ENCODE measurements around the gene DLX3.
A peak's percentile ranks its signal among the peaks of the same experiment; 100 is the strongest.

DLX3 gene

DNA sequence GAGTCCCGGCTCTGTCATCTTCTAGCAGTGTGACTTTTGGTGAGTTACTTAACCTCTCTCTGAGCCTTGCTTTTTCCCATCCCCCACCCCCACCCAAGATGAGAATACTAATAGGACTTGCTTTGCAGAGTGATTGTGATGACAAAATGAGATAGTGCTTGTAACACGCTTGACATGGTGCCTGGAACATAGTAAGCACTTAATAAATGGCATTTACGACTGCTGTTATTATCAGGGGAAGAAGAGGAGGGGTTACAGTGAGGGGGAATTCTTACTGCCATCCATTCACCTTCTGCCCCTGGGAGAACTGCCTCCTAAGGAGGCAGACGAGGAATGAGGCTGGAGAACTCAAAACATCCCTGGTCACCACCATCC lies 18.2 kb downstream of the DLX3 start:
- Histone ChIP-seq H3K4me3 (ENCODE audit: low read depth, low read length) (no peak overlapping the region), H3K36me3 (ENCODE audit: control insufficient read depth, insufficient read depth, low read length) (no peaks in the 10 kb centered on the region), H3K9me3 (ENCODE audit: control insufficient read depth, insufficient read depth, low read length) (no peaks in the 10 kb centered on the region), H3K27me3 (ENCODE audit: control insufficient read depth, insufficient read depth, low read length) (peaks cover 89% of the 10 kb centered on the region), H3K9ac (ENCODE audit: low read depth, low read length) (no peak overlapping the region), H3K4me1 (ENCODE audit: control insufficient read depth, insufficient read depth, low read length) (peaks cover 31% of the 10 kb centered on the region)

DNA sequence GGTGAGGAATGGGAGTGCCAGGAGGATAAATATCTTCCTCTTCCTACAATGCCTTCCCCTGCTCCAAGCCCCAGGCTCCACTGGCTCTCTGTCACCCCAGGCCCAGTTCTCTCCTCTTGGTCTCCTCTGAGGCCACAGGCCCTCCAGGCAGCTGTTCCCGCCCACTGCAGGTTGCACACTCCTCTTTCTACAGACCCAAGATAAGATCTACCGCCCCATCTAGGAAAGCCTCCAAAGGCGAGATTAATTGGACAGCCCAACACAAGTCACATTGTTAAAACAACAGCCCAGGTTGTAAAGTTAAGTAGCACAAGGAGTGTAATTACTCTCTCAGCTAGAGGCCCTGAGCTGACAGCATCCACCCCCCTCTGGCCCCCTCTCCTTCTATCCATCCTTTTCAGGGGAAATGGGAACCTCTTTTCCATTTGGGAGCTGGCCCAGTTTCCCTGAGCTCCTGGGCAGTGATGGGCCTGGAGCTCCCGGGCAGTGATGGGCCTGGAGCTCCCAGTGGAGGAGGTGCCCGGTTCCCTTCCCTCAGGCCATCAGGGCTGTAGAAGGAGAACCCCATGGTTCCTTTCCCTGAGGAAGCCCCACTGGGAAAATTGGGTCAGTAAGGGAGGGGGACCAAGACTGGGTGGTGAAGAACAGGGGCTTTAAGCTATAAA lies 18.7 kb downstream of the DLX3 start:
- Histone ChIP-seq H3K36me3 (ENCODE audit: control insufficient read depth, insufficient read depth, low read length) (no peaks in the 10 kb centered on the region), H3K4me1 (ENCODE audit: control insufficient read depth, insufficient read depth, low read length) (peaks cover 31% of the 10 kb centered on the region), H3K9ac (ENCODE audit: low read depth, low read length) (no peak overlapping the region), H3K4me3 (ENCODE audit: low read depth, low read length) (no peak overlapping the region), H3K27me3 (ENCODE audit: control insufficient read depth, insufficient read depth, low read length) (peaks cover 90% of the 10 kb centered on the region), H3K9me3 (ENCODE audit: control insufficient read depth, insufficient read depth, low read length) (no peaks in the 10 kb centered on the region)

DNA sequence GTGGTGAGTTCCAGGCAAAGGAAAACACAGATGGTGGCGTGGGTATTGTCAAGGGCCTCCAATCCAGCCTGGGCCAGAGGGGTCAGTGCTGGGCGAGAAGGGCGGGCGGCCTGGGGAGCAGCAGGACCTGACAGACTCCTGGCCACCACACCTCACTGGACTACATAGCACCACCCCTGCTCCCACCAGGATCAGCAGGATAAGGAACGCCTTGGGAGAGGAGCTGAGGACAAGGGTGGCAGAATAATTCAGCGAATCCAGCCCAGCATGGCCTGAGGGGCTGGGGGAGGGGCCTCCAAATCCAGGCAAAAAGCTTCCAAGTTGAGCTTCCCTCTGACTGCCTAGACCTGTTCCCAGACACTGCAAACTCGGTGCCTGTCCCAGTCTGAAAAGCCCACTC lies 19.5 kb downstream of the DLX3 start:
- peak overlapping the region; percentile 15 for H3K4me3 ChIP-seq (ENCODE audit: low read depth, low read length)
- no peaks in the 10 kb centered on the region for H3K36me3 ChIP-seq (ENCODE audit: control insufficient read depth, insufficient read depth, low read length)
- H3K4me1 ChIP-seq (ENCODE audit: control insufficient read depth, insufficient read depth, low read length), result peaks cover 26% of the 10 kb centered on the region
- no peaks in the 10 kb centered on the region for H3K9me3 ChIP-seq (ENCODE audit: control insufficient read depth, insufficient read depth, low read length)
- no peak overlapping the region for H3K9ac ChIP-seq (ENCODE audit: low read depth, low read length)
- H3K27me3 ChIP-seq (ENCODE audit: control insufficient read depth, insufficient read depth, low read length), result peaks cover 93% of the 10 kb centered on the region

DNA sequence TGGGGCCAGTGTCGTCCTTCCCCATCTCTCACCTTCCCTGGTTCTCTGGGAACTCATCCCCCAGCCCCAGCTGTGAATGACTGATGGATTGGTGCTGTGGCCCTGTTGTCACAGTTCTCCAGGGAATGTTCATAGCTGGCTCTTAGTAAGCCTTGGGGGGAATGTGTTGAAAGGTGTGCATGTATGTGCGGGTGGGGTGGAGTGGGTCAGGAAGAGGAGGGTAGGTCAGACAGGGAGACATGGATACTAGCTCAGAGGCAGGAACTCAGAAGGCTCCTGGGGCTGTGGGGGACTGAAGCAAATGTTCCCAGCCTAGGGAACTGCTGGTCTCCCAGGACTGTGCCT lies 21.8 kb downstream of the DLX3 start:
- Histone ChIP-seq H3K4me3 (ENCODE audit: low read depth, low read length) (peak overlapping the region; percentile 43), H3K4me1 (ENCODE audit: control insufficient read depth, insufficient read depth, low read length) (peaks cover 24% of the 10 kb centered on the region), H3K9ac (ENCODE audit: low read depth, low read length) (no peak overlapping the region), H3K27me3 (ENCODE audit: control insufficient read depth, insufficient read depth, low read length) (peaks cover 88% of the 10 kb centered on the region), H3K9me3 (ENCODE audit: control insufficient read depth, insufficient read depth, low read length) (no peaks in the 10 kb centered on the region), H3K36me3 (ENCODE audit: control insufficient read depth, insufficient read depth, low read length) (no peaks in the 10 kb centered on the region)

DNA sequence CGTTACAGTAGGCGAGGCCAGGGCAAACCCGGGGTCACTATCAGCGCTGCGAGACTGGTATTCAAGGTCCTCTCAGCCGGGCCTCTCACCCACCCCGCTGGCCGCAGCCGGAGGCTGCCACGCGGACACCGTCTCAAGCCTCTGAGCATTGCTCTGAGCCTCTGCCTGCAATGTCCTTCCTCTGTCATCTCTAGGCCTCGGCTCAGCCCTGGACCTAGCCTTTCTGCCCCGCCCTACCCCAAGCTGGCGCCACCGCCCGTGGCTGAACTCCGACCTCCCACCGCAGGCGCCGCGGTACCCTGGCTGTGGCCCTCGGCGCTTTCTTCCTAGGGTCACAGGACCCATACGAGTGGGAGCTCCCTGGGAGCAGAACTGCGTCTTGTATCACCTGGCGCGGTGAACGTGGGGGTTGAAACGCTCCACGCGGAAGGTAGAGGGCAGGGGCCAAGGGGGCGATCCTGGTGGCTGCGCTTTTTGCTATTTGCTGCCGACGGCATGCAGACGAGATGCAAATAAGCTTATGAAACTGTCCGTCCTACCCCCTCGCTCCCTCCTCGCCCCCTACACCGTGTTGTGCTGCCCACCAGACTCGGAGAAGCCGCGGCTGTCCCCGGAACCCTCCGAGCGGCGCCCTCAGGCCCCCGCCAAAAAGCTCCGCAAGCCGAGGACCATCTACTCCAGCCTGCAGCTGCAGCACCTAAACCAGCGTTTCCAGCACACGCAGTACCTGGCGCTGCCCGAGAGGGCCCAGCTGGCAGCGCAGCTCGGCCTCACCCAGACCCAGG lies 22.3 kb downstream of the DLX3 start:
- no peak overlapping the region for H3K9ac ChIP-seq (ENCODE audit: low read depth, low read length)
- peaks cover 26% of the 10 kb centered on the region for H3K4me1 ChIP-seq (ENCODE audit: control insufficient read depth, insufficient read depth, low read length)
- no peaks in the 10 kb centered on the region for H3K9me3 ChIP-seq (ENCODE audit: control insufficient read depth, insufficient read depth, low read length)
- H3K4me3 ChIP-seq (ENCODE audit: low read depth, low read length), result peak overlapping the region; percentile 43
- peaks cover 89% of the 10 kb centered on the region for H3K27me3 ChIP-seq (ENCODE audit: control insufficient read depth, insufficient read depth, low read length)
- no peaks in the 10 kb centered on the region for H3K36me3 ChIP-seq (ENCODE audit: control insufficient read depth, insufficient read depth, low read length)

DNA sequence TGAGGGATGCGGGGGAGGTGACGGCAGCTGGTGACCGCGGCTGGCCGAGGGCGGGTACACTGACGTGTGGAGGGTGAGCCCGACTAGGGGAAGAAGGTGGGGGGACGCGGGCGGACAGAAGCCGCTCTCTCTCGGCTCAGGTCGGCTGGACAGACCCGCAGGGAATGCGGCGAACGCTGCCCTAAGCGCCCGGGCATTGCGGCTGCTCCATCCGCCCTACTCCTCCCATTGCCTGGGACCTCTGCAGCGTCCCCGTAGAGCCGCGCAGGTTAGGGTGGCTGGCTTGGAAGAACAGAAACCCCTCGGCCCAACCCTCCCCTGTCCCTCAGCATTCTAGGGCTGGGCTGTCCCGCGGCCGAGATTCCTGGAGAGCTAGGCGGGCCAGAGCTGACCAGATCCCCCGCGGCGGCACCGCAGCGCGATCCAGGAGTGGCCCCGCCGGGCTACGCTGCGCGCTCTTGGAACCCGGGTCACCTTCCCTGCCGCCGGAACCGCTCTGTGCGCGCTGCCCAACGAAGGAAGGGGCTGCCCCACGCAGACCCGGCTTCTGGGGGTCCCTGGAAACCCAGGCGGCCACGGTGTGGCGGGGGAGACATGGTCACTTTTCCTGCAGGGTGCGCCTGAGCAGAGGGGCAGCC lies 23.1 kb downstream of the DLX3 start:
- Histone ChIP-seq H3K9me3 (ENCODE audit: control insufficient read depth, insufficient read depth, low read length) (no peaks in the 10 kb centered on the region), H3K4me1 (ENCODE audit: control insufficient read depth, insufficient read depth, low read length) (peaks cover 23% of the 10 kb centered on the region), H3K4me3 (ENCODE audit: low read depth, low read length) (peak overlapping the region; percentile 43), H3K27me3 (ENCODE audit: control insufficient read depth, insufficient read depth, low read length) (peaks cover 90% of the 10 kb centered on the region), H3K36me3 (ENCODE audit: control insufficient read depth, insufficient read depth, low read length) (no peaks in the 10 kb centered on the region), H3K9ac (ENCODE audit: low read depth, low read length) (no peak overlapping the region)

DNA sequence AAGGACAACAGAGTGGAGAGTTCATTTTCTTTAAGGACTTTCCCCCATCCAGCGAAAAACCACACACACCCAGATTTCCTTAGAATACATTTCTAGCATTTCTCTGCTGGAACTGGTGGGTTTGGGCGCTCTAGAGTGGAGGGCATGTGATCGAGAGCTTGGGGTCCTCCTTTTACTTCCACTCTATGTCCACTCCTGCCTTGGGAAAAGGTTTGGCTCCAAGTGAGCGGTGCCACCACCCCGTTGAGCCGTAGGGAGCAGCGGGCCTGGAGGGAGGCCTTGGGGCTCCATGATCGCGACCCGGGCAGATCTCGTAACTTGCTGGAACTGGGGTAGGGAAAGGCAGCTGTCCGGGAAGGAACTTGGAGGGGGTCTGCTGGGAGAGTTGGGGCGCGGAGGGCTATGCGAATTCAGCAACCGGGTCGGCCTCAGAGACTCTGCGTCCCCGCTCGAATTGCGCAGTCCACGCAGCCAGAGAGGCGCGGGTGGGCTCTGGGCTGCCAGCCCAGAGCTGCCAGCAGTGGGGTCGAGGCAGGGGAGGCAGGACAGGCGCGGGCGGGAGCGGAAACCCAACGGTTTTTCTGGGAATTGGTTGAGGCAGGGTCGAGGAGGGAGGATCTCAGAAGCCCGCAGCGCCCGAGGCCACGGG lies 23.7 kb downstream of the DLX3 start:
- Histone ChIP-seq H3K9ac (ENCODE audit: low read depth, low read length) (no peak overlapping the region), H3K4me1 (ENCODE audit: control insufficient read depth, insufficient read depth, low read length) (peaks cover 18% of the 10 kb centered on the region)

DNA sequence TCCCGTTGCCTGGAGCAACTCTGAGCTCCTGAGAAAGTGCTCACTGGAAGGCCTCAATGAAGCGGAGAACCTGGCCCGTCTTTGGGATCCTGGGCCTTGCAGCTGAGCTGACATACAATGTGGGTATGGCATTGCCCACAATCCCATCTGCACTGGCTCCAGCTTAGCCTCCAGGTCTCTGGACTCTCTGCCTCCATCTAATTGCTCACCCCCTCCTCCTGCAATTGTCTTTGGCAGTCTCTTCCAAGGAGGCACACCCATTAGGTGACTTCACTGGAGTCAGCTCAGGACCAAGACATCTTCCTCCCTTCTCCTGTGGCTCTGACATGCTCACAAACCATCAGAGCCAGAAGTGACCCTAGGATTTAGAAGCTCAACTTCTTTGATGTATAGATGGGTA lies 24.5 kb downstream of the DLX3 start:
- Histone ChIP-seq H3K9me3 (ENCODE audit: control insufficient read depth, insufficient read depth, low read length) (no peaks in the 10 kb centered on the region), H3K36me3 (ENCODE audit: control insufficient read depth, insufficient read depth, low read length) (no peaks in the 10 kb centered on the region), H3K9ac (ENCODE audit: low read depth, low read length) (no peak overlapping the region), H3K4me1 (ENCODE audit: control insufficient read depth, insufficient read depth, low read length) (peaks cover 10% of the 10 kb centered on the region), H3K4me3 (ENCODE audit: low read depth, low read length) (peak overlapping the region; percentile 76), H3K27me3 (ENCODE audit: control insufficient read depth, insufficient read depth, low read length) (peaks cover 91% of the 10 kb centered on the region)

More for the DNA sequence above, 23.7 kb downstream of the DLX3 start:
- peaks cover 91% of the 10 kb centered on the region for H3K27me3 ChIP-seq (ENCODE audit: control insufficient read depth, insufficient read depth, low read length)
- H3K36me3 ChIP-seq (ENCODE audit: control insufficient read depth, insufficient read depth, low read length), result no peaks in the 10 kb centered on the region
- no peaks in the 10 kb centered on the region for H3K9me3 ChIP-seq (ENCODE audit: control insufficient read depth, insufficient read depth, low read length)
- H3K4me3 ChIP-seq (ENCODE audit: low read depth, low read length), result peak overlapping the region; percentile 27

DNA sequence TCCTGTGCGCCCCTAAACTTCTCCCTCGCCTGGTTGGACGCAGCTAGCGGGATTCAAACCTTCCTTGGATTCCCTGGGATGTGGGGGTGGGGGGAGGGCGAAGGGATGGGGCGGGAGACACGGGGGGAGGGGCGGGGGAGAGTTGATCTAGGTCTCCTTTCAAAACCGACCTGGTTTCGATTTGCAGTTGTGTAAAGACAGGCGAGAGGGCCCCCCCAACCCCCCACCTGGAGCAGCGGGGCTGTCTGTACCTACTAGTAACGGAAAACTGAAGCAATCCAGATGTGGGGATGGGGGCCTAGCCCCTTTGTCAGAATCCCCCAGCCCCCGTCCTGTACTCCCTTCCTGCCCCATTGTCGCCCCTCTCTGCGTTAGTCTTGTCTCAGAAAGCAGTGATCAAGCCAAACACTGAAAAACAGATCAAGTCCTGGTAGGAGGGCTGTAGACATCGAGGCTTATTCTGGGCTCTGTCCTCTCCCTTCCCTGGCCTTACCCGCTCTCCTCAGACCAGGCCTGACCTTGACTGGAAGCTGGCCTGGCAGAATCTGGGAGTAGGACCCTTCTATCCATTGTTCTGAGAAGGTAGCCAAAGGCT lies 25.1 kb downstream of the DLX3 start:
- Histone ChIP-seq H3K4me1 (ENCODE audit: control insufficient read depth, insufficient read depth, low read length) (peaks cover 7% of the 10 kb centered on the region), H3K36me3 (ENCODE audit: control insufficient read depth, insufficient read depth, low read length) (no peaks in the 10 kb centered on the region), H3K9ac (ENCODE audit: low read depth, low read length) (no peak overlapping the region), H3K4me3 (ENCODE audit: low read depth, low read length) (peak overlapping the region; percentile 76), H3K9me3 (ENCODE audit: control insufficient read depth, insufficient read depth, low read length) (no peaks in the 10 kb centered on the region), H3K27me3 (ENCODE audit: control insufficient read depth, insufficient read depth, low read length) (peaks cover 91% of the 10 kb centered on the region)

DNA sequence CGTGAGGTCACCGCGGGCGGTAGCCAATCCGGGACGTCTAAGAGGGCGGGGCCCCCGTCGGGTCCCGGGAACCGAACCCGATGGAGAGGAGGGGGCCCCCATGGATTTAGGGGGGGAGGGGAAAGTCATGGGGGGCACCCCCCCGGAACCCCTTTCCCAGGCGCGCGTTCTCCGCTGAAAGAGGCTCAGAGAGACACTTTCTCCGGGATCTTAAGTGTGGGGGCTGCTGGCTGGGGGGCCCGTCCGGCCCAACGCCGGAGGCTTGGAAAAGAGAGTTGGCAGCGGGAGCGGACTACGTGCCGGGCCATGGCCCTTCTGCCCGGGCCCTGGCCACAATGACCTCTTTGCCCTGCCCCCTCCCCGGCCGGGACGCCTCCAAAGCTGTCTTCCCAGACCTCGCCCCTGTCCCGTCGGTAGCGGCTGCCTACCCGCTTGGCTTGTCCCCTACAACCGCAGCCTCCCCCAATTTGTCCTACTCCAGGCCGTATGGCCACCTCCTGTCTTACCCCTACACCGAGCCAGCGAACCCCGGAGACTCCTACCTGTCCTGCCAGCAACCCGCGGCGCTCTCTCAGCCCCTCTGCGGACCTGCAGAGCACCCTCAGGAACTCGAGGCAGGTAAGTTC lies 25.8 kb downstream of the DLX3 start, which contains the start of gene DLX4:
TSS of gene DLX4 (plus strand) at position 57 of the 626 bp plus-strand sequence. CDS start at position 336, 279 bp downstream.
- Histone ChIP-seq H3K9me3 (ENCODE audit: control insufficient read depth, insufficient read depth, low read length) (no peaks in the 10 kb centered on the region), H3K27me3 (ENCODE audit: control insufficient read depth, insufficient read depth, low read length) (peaks cover 91% of the 10 kb centered on the region), H3K4me3 (ENCODE audit: low read depth, low read length) (peak within 1 kb of the TSS; percentile 76), H3K36me3 (ENCODE audit: control insufficient read depth, insufficient read depth, low read length) (no peaks in the 10 kb centered on the region), H3K4me1 (ENCODE audit: control insufficient read depth, insufficient read depth, low read length) (peaks cover 7% of the 10 kb centered on the region), H3K9ac (ENCODE audit: low read depth, low read length) (peak within 1 kb of the TSS; percentile 37)

Data from iPS-15b (cell line).